Lung (tissue), 12 donors: Measurements from ENCODE around the gene JHY. TPM values are rescaled to one million over a fixed set of nuclear protein-coding genes. Genes with fewer than 3 reads are reported as not detected.

Source experiments
- ATAC-seq: fragments of 200-7000 bp; cut with Tn5 transposase; one replicate; pipeline ENCODE4 v1.9.1; 2020; ENCODE audit warnings: moderate number of reproducible peaks; ENCODE audit not compliant: insufficient read depth, low FRiP score
- DNase-seq, 3 donors: peaks; one replicate each; pipeline ENCODE4 v3.0.0-alpha.2; 2013 to 2017
- H3K27ac ChIP-seq, 2 donors: one replicate each; pipeline ENCODE4 v1.5.1; 2013; ENCODE audit warnings: mild to moderate bottlenecking in 2 of 2, moderate library complexity in 2 of 2, control low read depth in 1 of 2, inconsistent platforms in 1 of 2, low read depth in 1 of 2, low read length in 1 of 2
- H3K27me3 ChIP-seq, 3 donors: one replicate each; pipeline ENCODE4 v1.5.1; 2013; ENCODE audit warnings: low read length in 2 of 3; ENCODE audit not compliant: control insufficient read depth in 3 of 3, insufficient read depth in 3 of 3
- H3K36me3 ChIP-seq, 4 donors: one replicate each; pipeline ENCODE4 v1.5.1; 2013; ENCODE audit warnings: low read length in 4 of 4, mild to moderate bottlenecking in 1 of 4, moderate library complexity in 1 of 4; ENCODE audit not compliant: control insufficient read depth in 4 of 4, insufficient read depth in 4 of 4
- H3K4me1 ChIP-seq, 5 donors: one replicate each; pipeline ENCODE4 v1.5.1; 2013; ENCODE audit warnings: low read length in 5 of 5, mild to moderate bottlenecking in 2 of 5, moderate library complexity in 1 of 5; ENCODE audit not compliant: control insufficient read depth in 5 of 5, insufficient read depth in 5 of 5
- H3K4me3 ChIP-seq: one replicate; pipeline ENCODE4 v1.5.1; 2013; ENCODE audit warnings: mild to moderate bottlenecking, control low read depth, moderate library complexity
- H3K9ac ChIP-seq, 2 donors: one replicate each; pipeline ENCODE4 v1.5.1; 2013; ENCODE audit warnings: low read length in 2 of 2, control low read depth in 1 of 2; ENCODE audit not compliant: insufficient read depth in 1 of 2
- H3K9me3 ChIP-seq, 4 donors: one replicate each; pipeline ENCODE4 v1.5.1; 2013; ENCODE audit warnings: low read length in 3 of 4, mild to moderate bottlenecking in 1 of 4, moderate library complexity in 1 of 4; ENCODE audit not compliant: control insufficient read depth in 4 of 4, insufficient read depth in 3 of 4
- CTCF ChIP-seq: IDR thresholded peaks from 2 replicates; pipeline ENCODE4 v1.5.1; 2012; ENCODE audit warnings: mild to moderate bottlenecking; ENCODE audit errors: control extremely low read depth, extremely low read depth
- WGBS, 2 donors: extraction: QIAGEN DNeasy Blood & Tissue Kit; methylation state at CpG; one replicate each; pipeline ENCODE4 v1.1.7; 2013; 5-methylcytosine and 5-hydroxymethylcytosine counted together
- polyA plus RNA-seq, 2 donors: library from polyadenylated mRNA; stranded (reverse); fragments of 200-250 nt; gene quantifications; one replicate each; pipeline ENCODE4 v1.2.1, GENCODE V29; 2013
- total RNA-seq, 2 donors: library from RNA; depleted of rRNA in 1 of 2; stranded (reverse); fragments of >200 nt in 1 of 2; gene quantifications; one replicate each; pipeline ENCODE4 v1.2.1, GENCODE V29; 2014 to 2021
- donor health status: control.
- donor health status: control.
- donor health status: Bipolar disorder and iron deficiency.
- donor health status: healthy.
- donor health status: DM: yes; HTN: yes; CAD: no.

The JHY gene
- total and polyA plus RNA-seq, 4 donors: 2.4 to 11.0 (median 7.3) TPM

- no peaks in the 10 kb centered on the region for H3K27me3 ChIP-seq
- no peaks in the 10 kb centered on the region for H3K36me3 ChIP-seq
- whole genome bisulfite sequencing, 2 donors: 90 to 92% methylated on average over 4 of the region's 4 CpGs
- no peaks in the 10 kb centered on the region for H3K9me3 ChIP-seq
- DNase-seq (no peak), ATAC-seq (no peak)
- no peaks in the 10 kb centered on the region for H3K4me1 ChIP-seq
- no peak for TF ChIP-seq CTCF
- H3K4me3 ChIP-seq: no peak overlapping the region
- no peak overlapping the region for H3K9ac ChIP-seq
- no peak overlapping the region for H3K27ac ChIP-seq
Measured at GRCh38 chr11:122871302-122871701, 11.3 kb upstream of the JHY start.

GRCh38 chr11:122872046-122872445 lies 10.5 kb upstream of the JHY start:
- H3K4me3 ChIP-seq: no peak overlapping the region
- no peak for TF ChIP-seq CTCF
- no peak for DNase-seq
- no peaks in the 10 kb centered on the region for H3K27me3 ChIP-seq
- no peaks in the 10 kb centered on the region for H3K4me1 ChIP-seq
- no peak overlapping the region for H3K27ac ChIP-seq
- no peak for ATAC-seq
- no peak overlapping the region for H3K9ac ChIP-seq
- H3K9me3 ChIP-seq: no peaks in the 10 kb centered on the region
- H3K36me3 ChIP-seq: no peaks in the 10 kb centered on the region
- 89 to 95% methylated on average over 3 of the region's 3 CpGs for whole genome bisulfite sequencing, 2 donors

DNA sequence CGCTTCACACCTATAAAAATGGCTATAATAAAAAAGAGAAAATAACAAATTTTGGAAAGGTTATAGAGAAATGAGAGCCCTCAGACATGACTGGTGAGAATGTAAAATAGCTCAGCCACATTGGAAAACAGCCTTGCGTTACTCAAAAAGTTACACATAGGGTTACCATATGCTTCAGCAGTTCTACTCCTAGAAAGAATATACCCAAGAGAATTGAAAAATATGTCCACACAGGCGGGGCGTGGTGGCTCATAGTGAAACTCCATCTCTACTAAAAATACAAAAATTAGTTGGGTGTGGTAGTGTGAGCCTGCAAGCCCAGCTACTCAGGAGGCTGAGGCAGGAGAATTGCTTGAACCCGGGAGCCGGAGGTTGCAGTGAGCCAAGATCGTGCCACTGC lies 7.6 kb upstream of the JHY start:
- H3K4me1 ChIP-seq: no peaks in the 10 kb centered on the region
- peaks cover 0 to 3% (median 0%) of the 10 kb centered on the region in 3 donors for H3K27me3 ChIP-seq
- H3K4me3 ChIP-seq: no peak overlapping the region
- WGBS, 2 donors: 91 to 92% methylated on average over 7 of the region's 7 CpGs
- H3K27ac ChIP-seq: no peak overlapping the region
- DNase-seq (no peak), ATAC-seq (no peak)
- no peak for TF ChIP-seq CTCF
- no peaks in the 10 kb centered on the region for H3K9me3 ChIP-seq
- H3K36me3 ChIP-seq: no peaks in the 10 kb centered on the region
- H3K9ac ChIP-seq: no peak overlapping the region

DNA sequence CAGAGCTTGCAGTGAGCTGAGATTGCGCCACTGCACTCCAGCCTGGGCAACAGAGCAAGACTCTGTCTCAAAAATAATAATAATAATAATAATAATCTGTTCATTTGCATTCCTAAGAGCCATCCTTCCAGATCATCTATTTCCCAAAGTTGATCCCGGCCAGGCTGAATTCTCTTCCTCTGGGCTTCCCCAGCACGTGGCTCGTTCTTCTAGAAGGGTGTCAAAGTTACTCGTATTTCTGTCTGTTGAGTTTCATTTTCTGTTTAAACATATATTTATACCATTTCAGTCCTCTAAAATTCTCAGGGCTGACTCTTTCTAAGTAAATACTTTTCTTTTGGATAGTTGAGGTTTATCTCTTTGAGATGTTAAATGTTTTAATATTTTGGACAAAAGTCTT lies 4.8 kb upstream of the JHY start:
- Histone ChIP-seq H3K27me3 (peaks cover 0 to 3% (median 0%) of the 10 kb centered on the region in 3 donors), H3K9me3 (no peaks in the 10 kb centered on the region), H3K36me3 (no peaks in the 10 kb centered on the region), H3K4me1 (no peaks in the 10 kb centered on the region), H3K9ac (no peak overlapping the region), H3K4me3 (no peak overlapping the region), H3K27ac (no peak overlapping the region)
- no peak for ATAC-seq
- TF ChIP-seq CTCF: no peak
- no peak for DNase-seq
- 50 to 79% methylated on average over 4 to 5 of the region's 5 CpGs for WGBS, 2 donors
